Ishikawa (cell line): ENCODE measurements around the gene CUBN.

ENCODE experiments used
- CEBPB ChIP-seq: IDR thresholded peaks from 2 replicates; pipeline ENCODE4 v1.6.1; 2012
- CREB1 ChIP-seq: IDR thresholded peaks from 2 replicates; pipeline ENCODE4 v1.6.1; 2012; ENCODE audit warnings: low read depth
- EP300 ChIP-seq: IDR thresholded peaks from 2 replicates; pipeline ENCODE4 v1.6.1; 2012; ENCODE audit warnings: borderline replicate concordance
- MAX ChIP-seq: IDR thresholded peaks from 2 replicates; pipeline ENCODE4 v1.6.1; 2012
- RAD21 ChIP-seq: IDR thresholded peaks from 2 replicates; pipeline ENCODE4 v1.6.1; 2012; ENCODE audit warnings: low read depth
- TAF1 ChIP-seq: IDR thresholded peaks from 2 replicates; pipeline ENCODE4 v1.6.1; 2012; ENCODE audit warnings: low read depth, mild to moderate bottlenecking
- TEAD4 ChIP-seq: IDR thresholded peaks from 2 replicates; pipeline ENCODE4 v1.6.1; 2012
- YY1 ChIP-seq: IDR thresholded peaks from 2 replicates; pipeline ENCODE4 v1.6.1; 2012; ENCODE audit warnings: low read depth
- ZBTB7A ChIP-seq: IDR thresholded peaks from 2 replicates; pipeline ENCODE4 v1.6.1; 2012; ENCODE audit warnings: low read depth
- TF ChIP-seq, protein P1 (sequence below): IDR thresholded peaks from 2 replicates; pipeline ENCODE4 v1.6.1; 2012; ENCODE audit warnings: low read depth, mild to moderate bottlenecking

- no peak for TF ChIP-seq YY1
- TF ChIP-seq ZBTB7A = no peak
- TF ChIP-seq EP300 = no peak
- TF ChIP-seq, protein P1, sequence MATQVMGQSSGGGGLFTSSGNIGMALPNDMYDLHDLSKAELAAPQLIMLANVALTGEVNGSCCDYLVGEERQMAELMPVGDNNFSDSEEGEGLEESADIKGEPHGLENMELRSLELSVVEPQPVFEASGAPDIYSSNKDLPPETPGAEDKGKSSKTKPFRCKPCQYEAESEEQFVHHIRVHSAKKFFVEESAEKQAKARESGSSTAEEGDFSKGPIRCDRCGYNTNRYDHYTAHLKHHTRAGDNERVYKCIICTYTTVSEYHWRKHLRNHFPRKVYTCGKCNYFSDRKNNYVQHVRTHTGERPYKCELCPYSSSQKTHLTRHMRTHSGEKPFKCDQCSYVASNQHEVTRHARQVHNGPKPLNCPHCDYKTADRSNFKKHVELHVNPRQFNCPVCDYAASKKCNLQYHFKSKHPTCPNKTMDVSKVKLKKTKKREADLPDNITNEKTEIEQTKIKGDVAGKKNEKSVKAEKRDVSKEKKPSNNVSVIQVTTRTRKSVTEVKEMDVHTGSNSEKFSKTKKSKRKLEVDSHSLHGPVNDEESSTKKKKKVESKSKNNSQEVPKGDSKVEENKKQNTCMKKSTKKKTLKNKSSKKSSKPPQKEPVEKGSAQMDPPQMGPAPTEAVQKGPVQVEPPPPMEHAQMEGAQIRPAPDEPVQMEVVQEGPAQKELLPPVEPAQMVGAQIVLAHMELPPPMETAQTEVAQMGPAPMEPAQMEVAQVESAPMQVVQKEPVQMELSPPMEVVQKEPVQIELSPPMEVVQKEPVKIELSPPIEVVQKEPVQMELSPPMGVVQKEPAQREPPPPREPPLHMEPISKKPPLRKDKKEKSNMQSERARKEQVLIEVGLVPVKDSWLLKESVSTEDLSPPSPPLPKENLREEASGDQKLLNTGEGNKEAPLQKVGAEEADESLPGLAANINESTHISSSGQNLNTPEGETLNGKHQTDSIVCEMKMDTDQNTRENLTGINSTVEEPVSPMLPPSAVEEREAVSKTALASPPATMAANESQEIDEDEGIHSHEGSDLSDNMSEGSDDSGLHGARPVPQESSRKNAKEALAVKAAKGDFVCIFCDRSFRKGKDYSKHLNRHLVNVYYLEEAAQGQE = no peak
- TF ChIP-seq MAX = no peak
- TF ChIP-seq TAF1 = no peak
- no peak for TF ChIP-seq RAD21
- no peak for TF ChIP-seq CEBPB
- TF ChIP-seq CREB1 = no peak
- no peak for TF ChIP-seq TEAD4
Measured at GRCh38 chr10:16883084-16883483, 246.5 kb downstream of the CUBN start.
